Right lobe of liver (tissue), 4 donors: ENCODE results near the gene KIAA1614.

Experiments
- CTCF ChIP-seq, 4 donors: fragments of 200-600 bp in 3 of 4; fragments of 450-650 bp in 1 of 4; IDR thresholded peaks; one replicate each; pipeline versions ENCODE4 v1.5.1 to v1.8.0; 2016 to 2022; ENCODE audit warnings: antibody characterized with exemption in 4 of 4, mild to moderate bottlenecking in 2 of 4
- POLR2A ChIP-seq: fragments of 450-650 bp; IDR thresholded peaks from one replicate; pipeline ENCODE4 v1.6.1; 2017; ENCODE audit warnings: antibody characterized with exemption, mild to moderate bottlenecking
- donor health status: DM: no; HTN: no; CAD: no.
- donor health status: DM: no; HTN: no; CAD: no.
- donor health status: DM: no; HTN: yes; CAD: no.

GRCh38 chr1:180920702-180921101, 8.0 kb downstream of the KIAA1614 start:
- TF ChIP-seq CTCF (IDR thresholded peaks at IDR 0.05) = no peak
- no peak for TF ChIP-seq POLR2A
